ENCODE results near the gene STK4. TPM values are rescaled to one million over a fixed set of nuclear protein-coding genes. Genes with fewer than 3 reads are reported as not detected.

The STK4 gene
- total and polyA plus RNA-seq, 2 of the 8 experiments (the other 6 are each of a cell fraction or from before 2014, with no cell fraction given): 12.0 to 34.3 TPM

DNA sequence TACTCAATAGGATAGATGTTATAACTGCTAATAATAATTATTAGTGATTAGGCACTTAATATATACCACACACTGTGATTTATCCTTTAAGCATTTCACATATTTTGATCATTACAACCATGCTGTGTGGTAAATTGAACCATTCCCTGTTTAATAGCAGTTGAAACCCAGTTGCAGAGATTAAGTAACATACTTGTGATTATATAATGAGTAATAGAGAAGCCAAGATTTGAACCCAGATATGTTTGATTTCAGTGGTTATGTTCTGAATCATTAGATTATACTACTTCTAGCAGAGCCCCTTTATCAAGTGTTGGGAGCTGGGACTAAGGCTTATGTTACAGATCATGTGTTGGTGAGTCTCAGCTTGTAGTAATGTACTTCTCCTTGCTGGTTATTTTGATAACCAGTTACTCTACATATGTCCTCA, 44.1 kb downstream of the STK4 start (continued):
- TF ChIP-seq HDAC6 (IDR thresholded peaks at IDR 0.05; ENCODE audit: low read depth, low read length): no peak

Measured in H1 (cell line).